Neural progenitor cell (in vitro differentiated cells): Measurements from ENCODE around the gene MEMO1. TPM values are rescaled to one million over a fixed set of nuclear protein-coding genes. Genes with fewer than 3 reads are reported as not detected.
"Not testable (repeated sequence)": the region's sequence is repeated elsewhere in the genome, so short reads cannot be mapped to it uniquely, and the experiment has no call there.

Experiments used
- DNase-seq: peaks from one replicate; pipeline ENCODE4 v3.0.0-alpha.2; 2016; ENCODE audit warnings: low spot score
- H2AFZ ChIP-seq: fragments of 200-600 bp; sonication (generic); replicated peaks from 2 replicates; pipeline ENCODE4 v1.6.1; 2016; ENCODE audit warnings: antibody characterized with exemption
- H3F3A ChIP-seq: fragments of 200-600 bp; sonication (generic); 2 replicates; pipeline ENCODE4 v1.6.1; 2016; ENCODE audit warnings: antibody characterized with exemption, low read depth
- H3K27ac ChIP-seq: fragments of 200-600 bp; sonication (generic); 2 replicates; pipeline ENCODE4 v1.5.1; 2016; ENCODE audit warnings: mild to moderate bottlenecking
- H3K27me3 ChIP-seq: fragments of 200-600 bp; sonication (generic); 2 replicates; pipeline ENCODE4 v1.6.1; 2016; ENCODE audit warnings: mild to moderate bottlenecking, moderate library complexity
- H3K36me3 ChIP-seq: fragments of 200-600 bp; sonication (generic); 2 replicates; pipeline ENCODE4 v1.5.1; 2016
- H3K4me1 ChIP-seq: fragments of 200-600 bp; sonication (generic); 2 replicates; pipeline ENCODE4 v1.6.1; 2016; ENCODE audit warnings: mixed run types
- H3K4me2 ChIP-seq: fragments of 200-600 bp; sonication (generic); 2 replicates; pipeline ENCODE4 v1.6.1; 2016
- H3K4me3 ChIP-seq: fragments of 200-600 bp; sonication (generic); 2 replicates; pipeline ENCODE4 v1.5.1; 2016
- H3K79me2 ChIP-seq: fragments of 200-600 bp; sonication (generic); 2 replicates; pipeline ENCODE4 v1.6.1; 2016; ENCODE audit warnings: low read depth
- H3K9ac ChIP-seq: fragments of 200-600 bp; sonication (generic); 2 replicates; pipeline ENCODE4 v1.6.1; 2016
- H3K9me3 ChIP-seq: fragments of 200-600 bp; sonication (generic); 2 replicates; pipeline ENCODE4 v1.5.1; 2016; ENCODE audit warnings: low read depth
- H4K20me1 ChIP-seq: fragments of 200-600 bp; sonication (generic); 2 replicates; pipeline ENCODE4 v1.6.1; 2016; ENCODE audit warnings: low read depth
- H3K27ac Mint-ChIP-seq: 3 replicates; pipeline ENCODE4 v1.8.0; 2021; ENCODE audit warnings: mixed read lengths
- H3K27me3 Mint-ChIP-seq: 2 replicates; pipeline ENCODE4 v1.8.0; 2022; ENCODE audit warnings: low read depth, mild to moderate bottlenecking, inconsistent platforms, moderate library complexity, mixed read lengths; ENCODE audit not compliant: insufficient read depth
- H3K36me3 Mint-ChIP-seq: 3 replicates; pipeline ENCODE4 v1.8.0; 2021; ENCODE audit warnings: mixed read lengths
- H3K4me1 Mint-ChIP-seq: 3 replicates; pipeline ENCODE4 v1.8.0; 2021; ENCODE audit warnings: mixed read lengths
- H3K4me3 Mint-ChIP-seq: 3 replicates; pipeline ENCODE4 v1.8.0; 2021; ENCODE audit warnings: mild to moderate bottlenecking, moderate library complexity, mixed read lengths
- H3K9me3 Mint-ChIP-seq: 3 replicates; pipeline ENCODE4 v1.8.0; 2020; ENCODE audit warnings: mixed read lengths
- EZH2 ChIP-seq: fragments of 200-600 bp; sonication (generic); IDR thresholded peaks from 2 replicates; pipeline ENCODE4 v1.6.1; 2017; ENCODE audit warnings: antibody characterized with exemption, mild to moderate bottlenecking, moderate library complexity
- EZH2phosphoT487 ChIP-seq: fragments of 200-600 bp; sonication (generic); IDR thresholded peaks from 2 replicates; pipeline ENCODE4 v1.6.1; 2017; ENCODE audit warnings: antibody characterized with exemption
- total RNA-seq: library from RNA; depleted of rRNA; stranded (reverse); fragments of >200 nt; gene quantifications from 2 replicates; pipeline ENCODE4 v1.2.3, GENCODE V29; 2015; ENCODE audit warnings: low replicate concordance
- TF ChIP-seq, protein P1 (sequence below): fragments of 200-600 bp; sonication (generic); IDR thresholded peaks from 2 replicates; pipeline ENCODE4 v1.5.1; 2017; ENCODE audit warnings: antibody characterized with exemption, mild to moderate bottlenecking

Gene MEMO1
- total RNA-seq, 1 donor from 2014 or later, result 25.8 TPM

DNA sequence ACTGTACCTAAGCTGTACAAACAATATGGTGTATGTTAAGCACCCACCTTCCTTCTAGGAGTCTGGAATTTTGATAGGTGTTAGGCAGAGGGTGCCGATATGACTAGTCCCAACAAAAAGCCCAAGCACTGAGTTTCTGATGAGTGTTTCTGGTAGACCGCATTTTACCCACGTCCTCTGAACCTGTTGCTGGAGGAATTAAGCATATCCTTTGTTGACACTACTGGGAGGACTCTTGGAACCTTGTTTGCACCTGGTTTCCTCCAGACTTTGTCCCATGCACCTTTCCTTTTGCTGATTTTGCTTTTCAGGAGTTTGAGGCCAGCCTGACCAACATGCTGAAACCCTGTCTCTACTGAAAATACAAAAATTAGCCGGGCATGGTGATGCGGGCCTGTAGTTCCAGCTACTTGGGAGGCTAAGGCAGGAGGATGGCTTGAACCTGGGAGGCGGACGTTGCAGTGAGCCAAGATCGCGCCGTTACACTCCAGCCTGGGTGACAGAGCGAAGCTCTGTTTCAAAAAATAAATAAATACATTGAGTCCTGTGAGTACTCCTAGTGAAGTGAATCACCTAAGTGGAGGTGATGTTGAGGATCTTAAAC is 41.1 kb upstream of the MEMO1 start:
- Histone ChIP-seq H2AFZ (peak overlapping the region; percentile 17), H3K79me2 (no peaks in the 10 kb centered on the region), H3K27ac (no peak overlapping the region), H3F3A (no peaks in the 10 kb centered on the region), H3K27me3 (no peaks in the 10 kb centered on the region), H3K4me3 (no peak overlapping the region), H3K9me3 (no peaks in the 10 kb centered on the region), H4K20me1 (no peaks in the 10 kb centered on the region), H3K36me3 (no peaks in the 10 kb centered on the region), H3K9ac (no peak overlapping the region), H3K4me1 (peaks cover 6% of the 10 kb centered on the region), H3K4me2 (no peak overlapping the region)
- H3K4me3 Mint-ChIP-seq, result no peak overlapping the region
- no peak for TF ChIP-seq EZH2
- TF ChIP-seq EZH2phosphoT487, result no peak
- TF ChIP-seq, protein P1, sequence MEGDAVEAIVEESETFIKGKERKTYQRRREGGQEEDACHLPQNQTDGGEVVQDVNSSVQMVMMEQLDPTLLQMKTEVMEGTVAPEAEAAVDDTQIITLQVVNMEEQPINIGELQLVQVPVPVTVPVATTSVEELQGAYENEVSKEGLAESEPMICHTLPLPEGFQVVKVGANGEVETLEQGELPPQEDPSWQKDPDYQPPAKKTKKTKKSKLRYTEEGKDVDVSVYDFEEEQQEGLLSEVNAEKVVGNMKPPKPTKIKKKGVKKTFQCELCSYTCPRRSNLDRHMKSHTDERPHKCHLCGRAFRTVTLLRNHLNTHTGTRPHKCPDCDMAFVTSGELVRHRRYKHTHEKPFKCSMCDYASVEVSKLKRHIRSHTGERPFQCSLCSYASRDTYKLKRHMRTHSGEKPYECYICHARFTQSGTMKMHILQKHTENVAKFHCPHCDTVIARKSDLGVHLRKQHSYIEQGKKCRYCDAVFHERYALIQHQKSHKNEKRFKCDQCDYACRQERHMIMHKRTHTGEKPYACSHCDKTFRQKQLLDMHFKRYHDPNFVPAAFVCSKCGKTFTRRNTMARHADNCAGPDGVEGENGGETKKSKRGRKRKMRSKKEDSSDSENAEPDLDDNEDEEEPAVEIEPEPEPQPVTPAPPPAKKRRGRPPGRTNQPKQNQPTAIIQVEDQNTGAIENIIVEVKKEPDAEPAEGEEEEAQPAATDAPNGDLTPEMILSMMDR, result no peak
- H3K27ac Mint-ChIP-seq, result no peak overlapping the region
- DNase-seq, result no peak
- no peaks in the 10 kb centered on the region for H3K36me3 Mint-ChIP-seq
- no peaks in the 10 kb centered on the region for H3K9me3 Mint-ChIP-seq
- no peaks in the 10 kb centered on the region for H3K27me3 Mint-ChIP-seq
- no peaks in the 10 kb centered on the region for H3K4me1 Mint-ChIP-seq

- no peak for DNase-seq
- H3K27me3 ChIP-seq, result no peaks in the 10 kb centered on the region
- H3K27ac Mint-ChIP-seq, result no peak overlapping the region
These were observed 32.8 kb upstream of the MEMO1 start for GRCh38 chr2:32043561-32043960.

GRCh38 chr2:32039447-32040219 is 28.8 kb upstream of the MEMO1 start, which contains the start of gene DPY30:
TSS of gene DPY30 (minus strand) at chr2:32039805. CDS start at chr2:32039456, 349 bp downstream.
- H3K36me3 Mint-ChIP-seq, result peaks cover 4% of the 10 kb centered on the region

More at GRCh38 chr2:32043561-32043960, 32.8 kb upstream of the MEMO1 start:
- Histone ChIP-seq H4K20me1 (no peaks in the 10 kb centered on the region), H2AFZ (no peak overlapping the region), H3K36me3 (no peaks in the 10 kb centered on the region), H3K9ac (no peak overlapping the region), H3K4me1 (peaks cover 4% of the 10 kb centered on the region), H3F3A (peaks cover 18% of the 10 kb centered on the region), H3K4me3 (no peak overlapping the region), H3K4me2 (no peak overlapping the region), H3K79me2 (peaks cover 10% of the 10 kb centered on the region), H3K27ac (no peak overlapping the region), H3K9me3 (no peaks in the 10 kb centered on the region)
- peaks cover 14% of the 10 kb centered on the region for H3K4me1 Mint-ChIP-seq
- no peak overlapping the region for H3K4me3 Mint-ChIP-seq
- H3K27me3 Mint-ChIP-seq, result no peaks in the 10 kb centered on the region
- no peaks in the 10 kb centered on the region for H3K9me3 Mint-ChIP-seq
- no peaks in the 10 kb centered on the region for H3K36me3 Mint-ChIP-seq
- TF ChIP-seq, protein P1, result no peak
- TF ChIP-seq EZH2phosphoT487, result no peak
- no peak for TF ChIP-seq EZH2

GRCh38 chr2:32034198-32034887 is 23.5 kb upstream of the MEMO1 start:
- H3K27ac Mint-ChIP-seq, H3K9me3 Mint-ChIP-seq, H3K27me3 ChIP-seq, H2AFZ ChIP-seq, H4K20me1 ChIP-seq, H3K9me3 ChIP-seq, H3K4me3 Mint-ChIP-seq, H3K27ac ChIP-seq, H3K4me2 ChIP-seq, H3K4me3 ChIP-seq, DNase-seq, H3K27me3 Mint-ChIP-seq, H3K9ac ChIP-seq, H3K4me1 ChIP-seq, H3F3A ChIP-seq, H3K36me3 ChIP-seq: not testable (repeated sequence)
- Mint-ChIP-seq H3K36me3 (peaks cover 21% of the 10 kb centered on the region), H3K4me1 (peaks cover 12% of the 10 kb centered on the region)
- peaks cover 98% of the 10 kb centered on the region for H3K79me2 ChIP-seq

More at GRCh38 chr2:32039447-32040219, 28.8 kb upstream of the MEMO1 start, which contains the start of gene DPY30:
- H3K4me3 ChIP-seq, result peak within 1 kb of the TSS; percentile 88
- no peaks in the 10 kb centered on the region for H3K9me3 ChIP-seq
- peak; percentile 97 for DNase-seq
- H3K27me3 Mint-ChIP-seq, result peaks cover 2% of the 10 kb centered on the region
- TF ChIP-seq, protein P1, result no peak
- TF ChIP-seq EZH2 (no peak), EZH2phosphoT487 (no peak)
- peaks cover 23% of the 10 kb centered on the region for H3F3A ChIP-seq
- peaks cover 49% of the 10 kb centered on the region for H3K79me2 ChIP-seq
- H3K36me3 ChIP-seq, result peaks cover 5% of the 10 kb centered on the region
- H3K4me1 Mint-ChIP-seq, result peaks cover 15% of the 10 kb centered on the region
- H4K20me1 ChIP-seq, result no peaks in the 10 kb centered on the region
- H3K27ac ChIP-seq, result peak within 1 kb of the TSS; percentile 85
- peak within 1 kb of the TSS; percentile 96 for H2AFZ ChIP-seq
- H3K4me2 ChIP-seq, result peak within 1 kb of the TSS; percentile 95
- H3K4me1 ChIP-seq, result peaks cover 4% of the 10 kb centered on the region
- peak within 1 kb of the TSS; percentile 76 for H3K9ac ChIP-seq
- peak within 1 kb of the TSS; percentile 93 for H3K27ac Mint-ChIP-seq
- H3K9me3 Mint-ChIP-seq, result no peaks in the 10 kb centered on the region
- no peaks in the 10 kb centered on the region for H3K27me3 ChIP-seq
- H3K4me3 Mint-ChIP-seq, result peak within 1 kb of the TSS; percentile 97

- H3K79me2 ChIP-seq, H3K9me3 Mint-ChIP-seq, H3K9me3 ChIP-seq, H3F3A ChIP-seq, H3K27ac ChIP-seq, H3K4me3 ChIP-seq, H3K27ac Mint-ChIP-seq, H3K4me1 ChIP-seq, H3K4me2 ChIP-seq, H4K20me1 ChIP-seq, DNase-seq, H3K9ac ChIP-seq, H3K4me1 Mint-ChIP-seq, H3K36me3 ChIP-seq, H3K27me3 ChIP-seq, H2AFZ ChIP-seq, H3K27me3 Mint-ChIP-seq, H3K4me3 Mint-ChIP-seq: not testable (repeated sequence)
- peaks cover 11% of the 10 kb centered on the region for H3K36me3 Mint-ChIP-seq
These were observed 8.1 kb upstream of the MEMO1 start for GRCh38 chr2:32018789-32019482.
